ENCODE data around the gene INPP5J.

DNA sequence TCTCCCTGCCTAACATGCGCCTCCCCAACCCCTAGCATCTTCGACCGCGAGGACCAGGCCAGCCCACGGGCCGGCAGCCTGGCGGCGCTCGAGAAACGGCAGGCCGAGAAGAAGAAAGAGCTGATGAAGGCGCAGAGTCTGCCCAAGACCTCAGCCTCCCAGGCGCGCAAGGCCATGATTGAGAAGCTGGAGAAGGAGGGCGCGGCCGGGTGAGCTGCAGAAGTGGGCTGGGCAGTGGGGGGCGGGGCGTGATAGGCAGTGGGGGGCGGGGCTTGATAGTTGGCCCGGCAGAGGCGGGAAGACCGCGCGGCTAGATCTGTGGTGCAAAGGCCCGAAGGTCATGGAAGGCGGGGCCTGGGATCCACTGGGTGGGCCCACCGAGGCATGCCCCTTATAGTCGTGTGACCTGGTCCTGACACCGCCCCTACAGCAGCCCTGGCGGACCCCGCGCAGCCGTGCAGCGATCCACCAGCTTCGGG is 24.1 kb upstream of the INPP5J start:
- TF ChIP-seq, protein P1, sequence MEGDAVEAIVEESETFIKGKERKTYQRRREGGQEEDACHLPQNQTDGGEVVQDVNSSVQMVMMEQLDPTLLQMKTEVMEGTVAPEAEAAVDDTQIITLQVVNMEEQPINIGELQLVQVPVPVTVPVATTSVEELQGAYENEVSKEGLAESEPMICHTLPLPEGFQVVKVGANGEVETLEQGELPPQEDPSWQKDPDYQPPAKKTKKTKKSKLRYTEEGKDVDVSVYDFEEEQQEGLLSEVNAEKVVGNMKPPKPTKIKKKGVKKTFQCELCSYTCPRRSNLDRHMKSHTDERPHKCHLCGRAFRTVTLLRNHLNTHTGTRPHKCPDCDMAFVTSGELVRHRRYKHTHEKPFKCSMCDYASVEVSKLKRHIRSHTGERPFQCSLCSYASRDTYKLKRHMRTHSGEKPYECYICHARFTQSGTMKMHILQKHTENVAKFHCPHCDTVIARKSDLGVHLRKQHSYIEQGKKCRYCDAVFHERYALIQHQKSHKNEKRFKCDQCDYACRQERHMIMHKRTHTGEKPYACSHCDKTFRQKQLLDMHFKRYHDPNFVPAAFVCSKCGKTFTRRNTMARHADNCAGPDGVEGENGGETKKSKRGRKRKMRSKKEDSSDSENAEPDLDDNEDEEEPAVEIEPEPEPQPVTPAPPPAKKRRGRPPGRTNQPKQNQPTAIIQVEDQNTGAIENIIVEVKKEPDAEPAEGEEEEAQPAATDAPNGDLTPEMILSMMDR (IDR thresholded peaks at IDR 0.05): no peak
- TF ChIP-seq POLR2A (IDR thresholded peaks at IDR 0.05): no peak

Measured in testis (tissue), 2 donors.